ENCODE measurements around the gene CCNDBP1.

CCNDBP1 gene

DNA sequence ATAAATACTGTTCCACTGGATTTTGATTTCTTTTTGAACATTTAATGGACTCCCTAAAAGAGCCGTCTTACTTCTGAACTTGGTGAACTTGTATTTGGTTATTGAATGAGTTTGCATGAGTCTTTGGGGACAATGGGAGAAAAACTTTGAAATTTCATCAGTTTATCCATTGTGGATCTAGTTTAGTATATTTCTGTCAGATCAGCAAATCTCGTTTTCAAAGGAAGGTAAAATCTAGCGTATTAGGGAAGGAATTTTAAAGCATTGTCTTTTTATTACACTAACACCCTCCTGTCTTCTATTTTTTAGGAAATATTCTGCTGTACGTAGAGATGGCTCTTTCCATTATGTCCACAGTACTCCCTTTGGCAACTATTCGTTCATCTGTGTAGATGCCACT, 39.0 kb upstream of the CCNDBP1 start:
- Histone ChIP-seq H3K4me2 (ENCODE audit: low read length) (no peak overlapping the region), H2AFZ (ENCODE audit: low read depth, low read length) (no peak overlapping the region), H3K27me3 (ENCODE audit: low read depth, low read length) (no peaks in the 10 kb centered on the region), H3K9ac (ENCODE audit: low read length) (no peak overlapping the region), H3K36me3 (replicated peaks; ENCODE audit: low read depth, low read length) (peaks cover 51% of the 10 kb centered on the region), H4K20me1 (ENCODE audit: insufficient read depth, low read length) (0 out of 2 replicates have a peak, but pooled peaks cover 6% of the 10 kb centered on the region), H3K9me3 (ENCODE audit: insufficient read depth, low read length) (no peaks in the 10 kb centered on the region), H3K4me3 (ENCODE audit: low read length) (no peak overlapping the region), H3K4me1 (ENCODE audit: low read length) (peaks cover 18% of the 10 kb centered on the region), H3K79me2 (ENCODE audit: low read length) (no peaks in the 10 kb centered on the region), H3K27ac (ENCODE audit: low read length) (no peak overlapping the region)
- no peak for TF ChIP-seq EZH2phosphoT487 (IDR thresholded peaks at IDR 0.05; ENCODE audit: low read depth)
- TF ChIP-seq, protein P1, sequence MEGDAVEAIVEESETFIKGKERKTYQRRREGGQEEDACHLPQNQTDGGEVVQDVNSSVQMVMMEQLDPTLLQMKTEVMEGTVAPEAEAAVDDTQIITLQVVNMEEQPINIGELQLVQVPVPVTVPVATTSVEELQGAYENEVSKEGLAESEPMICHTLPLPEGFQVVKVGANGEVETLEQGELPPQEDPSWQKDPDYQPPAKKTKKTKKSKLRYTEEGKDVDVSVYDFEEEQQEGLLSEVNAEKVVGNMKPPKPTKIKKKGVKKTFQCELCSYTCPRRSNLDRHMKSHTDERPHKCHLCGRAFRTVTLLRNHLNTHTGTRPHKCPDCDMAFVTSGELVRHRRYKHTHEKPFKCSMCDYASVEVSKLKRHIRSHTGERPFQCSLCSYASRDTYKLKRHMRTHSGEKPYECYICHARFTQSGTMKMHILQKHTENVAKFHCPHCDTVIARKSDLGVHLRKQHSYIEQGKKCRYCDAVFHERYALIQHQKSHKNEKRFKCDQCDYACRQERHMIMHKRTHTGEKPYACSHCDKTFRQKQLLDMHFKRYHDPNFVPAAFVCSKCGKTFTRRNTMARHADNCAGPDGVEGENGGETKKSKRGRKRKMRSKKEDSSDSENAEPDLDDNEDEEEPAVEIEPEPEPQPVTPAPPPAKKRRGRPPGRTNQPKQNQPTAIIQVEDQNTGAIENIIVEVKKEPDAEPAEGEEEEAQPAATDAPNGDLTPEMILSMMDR (IDR thresholded peaks at IDR 0.05; ENCODE audit: low read depth, low read length), result no peak

- Histone ChIP-seq H3K4me2 (ENCODE audit: low read length) (no peak overlapping the region), H3K9ac (ENCODE audit: low read length) (no peak overlapping the region), H3K9me3 (ENCODE audit: insufficient read depth, low read length) (no peaks in the 10 kb centered on the region), H3K4me1 (ENCODE audit: low read length) (no peaks in the 10 kb centered on the region), H4K20me1 (ENCODE audit: insufficient read depth, low read length) (no peaks in the 10 kb centered on the region), H3K79me2 (ENCODE audit: low read length) (no peaks in the 10 kb centered on the region), H3K36me3 (replicated peaks; ENCODE audit: low read depth, low read length) (peaks cover 54% of the 10 kb centered on the region), H3K4me3 (ENCODE audit: low read length) (no peak overlapping the region), H3K27ac (ENCODE audit: low read length) (no peak overlapping the region), H2AFZ (ENCODE audit: low read depth, low read length) (no peak overlapping the region), H3K27me3 (ENCODE audit: low read depth, low read length) (no peaks in the 10 kb centered on the region)
- TF ChIP-seq, protein P1 (IDR thresholded peaks at IDR 0.05; ENCODE audit: low read depth, low read length), result no peak
- TF ChIP-seq EZH2phosphoT487 (IDR thresholded peaks at IDR 0.05; ENCODE audit: low read depth), result no peak
Measured at GRCh38 chr15:43150191-43150929, 34.8 kb upstream of the CCNDBP1 start.

DNA sequence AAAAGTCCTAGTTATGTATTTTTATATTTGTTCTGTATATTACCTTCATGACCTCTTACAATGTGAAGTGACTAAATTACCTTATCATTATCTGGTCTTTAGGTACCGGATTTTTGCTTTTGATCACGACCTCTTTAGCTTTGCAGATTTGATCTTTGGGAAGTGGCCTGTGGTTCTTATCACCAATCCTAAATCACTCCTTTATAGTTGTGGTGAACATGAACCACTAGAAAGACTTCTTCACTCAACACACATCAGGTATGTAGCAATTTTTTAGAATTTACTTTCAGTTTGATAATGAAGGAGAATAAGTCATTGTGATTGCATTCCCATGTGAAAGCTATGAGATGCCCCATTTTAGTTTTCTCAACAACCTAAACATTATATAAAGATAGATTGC, 33.5 kb upstream of the CCNDBP1 start:
- Histone ChIP-seq H3K79me2 (ENCODE audit: low read length) (no peaks in the 10 kb centered on the region), H3K4me1 (ENCODE audit: low read length) (no peaks in the 10 kb centered on the region), H3K9me3 (ENCODE audit: insufficient read depth, low read length) (no peaks in the 10 kb centered on the region), H3K36me3 (replicated peaks; ENCODE audit: low read depth, low read length) (peaks cover 51% of the 10 kb centered on the region), H3K4me3 (ENCODE audit: low read length) (no peak overlapping the region), H4K20me1 (ENCODE audit: insufficient read depth, low read length) (no peaks in the 10 kb centered on the region), H3K9ac (ENCODE audit: low read length) (no peak overlapping the region), H3K4me2 (ENCODE audit: low read length) (no peak overlapping the region), H3K27ac (ENCODE audit: low read length) (no peak overlapping the region), H2AFZ (ENCODE audit: low read depth, low read length) (no peak overlapping the region), H3K27me3 (ENCODE audit: low read depth, low read length) (no peaks in the 10 kb centered on the region)
- TF ChIP-seq, protein P1 (IDR thresholded peaks at IDR 0.05; ENCODE audit: low read depth, low read length), result no peak
- no peak for TF ChIP-seq EZH2phosphoT487 (IDR thresholded peaks at IDR 0.05; ENCODE audit: low read depth)

DNA sequence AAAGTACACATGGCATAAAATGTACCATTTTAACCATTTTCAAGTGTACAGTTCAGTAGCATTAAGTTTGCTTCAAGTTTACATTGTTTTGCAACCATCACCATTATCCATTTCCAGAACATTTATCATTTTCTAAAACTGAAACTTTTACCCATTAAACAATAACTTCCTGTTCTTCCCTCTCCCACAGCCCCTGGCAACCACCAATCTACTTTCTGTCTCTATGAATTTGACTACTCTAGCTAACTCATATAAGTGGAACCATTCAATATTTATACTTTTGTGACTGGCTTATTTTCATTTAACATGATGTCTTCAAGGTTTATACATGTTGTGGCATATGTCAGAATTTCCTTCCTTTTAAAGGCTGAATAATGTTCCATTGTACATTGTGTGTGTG, 31.9 kb upstream of the CCNDBP1 start:
- Histone ChIP-seq H3K4me3 (ENCODE audit: low read length) (no peak overlapping the region), H3K9ac (ENCODE audit: low read length) (no peak overlapping the region), H3K4me2 (ENCODE audit: low read length) (no peak overlapping the region), H3K4me1 (ENCODE audit: low read length) (no peaks in the 10 kb centered on the region), H3K27ac (ENCODE audit: low read length) (no peak overlapping the region), H3K27me3 (ENCODE audit: low read depth, low read length) (no peaks in the 10 kb centered on the region), H3K36me3 (replicated peaks; ENCODE audit: low read depth, low read length) (peaks cover 51% of the 10 kb centered on the region), H3K9me3 (ENCODE audit: insufficient read depth, low read length) (no peaks in the 10 kb centered on the region), H3K79me2 (ENCODE audit: low read length) (no peaks in the 10 kb centered on the region), H4K20me1 (ENCODE audit: insufficient read depth, low read length) (no peaks in the 10 kb centered on the region), H2AFZ (ENCODE audit: low read depth, low read length) (no peak overlapping the region)
- TF ChIP-seq, protein P1 (IDR thresholded peaks at IDR 0.05; ENCODE audit: low read depth, low read length), result no peak
- no peak for TF ChIP-seq EZH2phosphoT487 (IDR thresholded peaks at IDR 0.05; ENCODE audit: low read depth)

All from OCI-LY3 (cell line).